Common myeloid progenitor, CD34-positive (primary cell): ENCODE measurements around the gene THBD. TPM values are rescaled to one million over a fixed set of nuclear protein-coding genes. Genes with fewer than 3 reads are reported as not detected.

Source experiments
- CTCF ChIA-PET: fragments of 350-600 bp; sonication (Branson Sonifier 250); formaldehyde crosslinking; loops from one replicate; lab custom pipeline; 2021; ENCODE audit warnings: antibody characterized with exemption; lab: Charles Lee
- POLR2A ChIA-PET: fragments of 350-600 bp; sonication (Branson Sonifier 250); formaldehyde crosslinking; loops from one replicate; lab custom pipeline; 2021; ENCODE audit warnings: antibody characterized with exemption; lab: Charles Lee
- DNase-seq, 3 donors: peaks; one replicate each; pipeline versions ENCODE4 v3.0.0 to v3.0.0-alpha.2; 2013
- H3K27ac ChIP-seq, 2 experiments: 1 replicate in 1 of 2; 2 replicates in 1 of 2; pipeline ENCODE4 v1.7.0; 2013; ENCODE audit warnings: inconsistent platforms in 2 of 2, low read length in 2 of 2, mild to moderate bottlenecking in 2 of 2, low read depth in 1 of 2, moderate library complexity in 1 of 2; ENCODE audit not compliant: severe bottlenecking in 2 of 2, insufficient read depth in 1 of 2, poor library complexity in 1 of 2
- H3K27me3 ChIP-seq, 5 experiments: replicated peaks in 2 of 5; 1 replicate in 3 of 5; 2 replicates in 2 of 5; pipeline versions ENCODE4 v1.6.1 to v1.7.0; 2013; ENCODE audit warnings: low read length in 4 of 5, mild to moderate bottlenecking in 2 of 5, moderate library complexity in 2 of 5, inconsistent platforms in 1 of 5; ENCODE audit not compliant: insufficient read depth in 5 of 5, control insufficient read depth in 4 of 5
- H3K36me3 ChIP-seq, 4 experiments: 1 replicate in 2 of 4; 2 replicates in 2 of 4; pipeline versions ENCODE4 v1.6.1 to v1.7.0; 2013; ENCODE audit warnings: low read length in 3 of 4, control low read depth in 1 of 4, mild to moderate bottlenecking in 1 of 4; ENCODE audit not compliant: control insufficient read depth in 4 of 4, insufficient read depth in 4 of 4
- H3K4me1 ChIP-seq, 4 experiments: 1 replicate in 3 of 4; 2 replicates in 1 of 4; pipeline versions ENCODE4 v1.6.1 to v1.7.1; 2013; ENCODE audit warnings: low read length in 3 of 4, mild to moderate bottlenecking in 3 of 4, control low read depth in 1 of 4, inconsistent platforms in 1 of 4, moderate library complexity in 1 of 4; ENCODE audit not compliant: control insufficient read depth in 4 of 4, insufficient read depth in 4 of 4; ENCODE audit errors: control extremely low read depth in 1 of 4
- H3K4me3 ChIP-seq, 7 experiments: 1 replicate in 4 of 7; 2 replicates in 3 of 7; pipeline versions ENCODE4 v1.5.1 to v1.7.0; 2013; ENCODE audit warnings: mild to moderate bottlenecking in 7 of 7, low read length in 6 of 7, moderate library complexity in 6 of 7, inconsistent platforms in 2 of 7, low read depth in 2 of 7, control low read depth in 1 of 7; ENCODE audit not compliant: insufficient read depth in 4 of 7, control insufficient read depth in 1 of 7; ENCODE audit errors: extremely low read depth in 1 of 7
- H3K9me3 ChIP-seq, 5 experiments: 1 replicate in 4 of 5; 2 replicates in 1 of 5; pipeline versions ENCODE4 v1.6.1 to v1.7.1; 2013; ENCODE audit warnings: low read length in 4 of 5, mild to moderate bottlenecking in 2 of 5, inconsistent platforms in 1 of 5, low read depth in 1 of 5, moderate library complexity in 1 of 5; ENCODE audit not compliant: control insufficient read depth in 4 of 5, insufficient read depth in 2 of 5; ENCODE audit errors: control extremely low read depth in 1 of 5
- WGBS: methylation state at CpG from one replicate; pipeline ENCODE4 v1.1.5; 2013; ENCODE audit not compliant: insufficient coverage; 5-methylcytosine and 5-hydroxymethylcytosine counted together
- polyA plus RNA-seq: library from polyadenylated mRNA; unstranded; fragments of 120-200 nt; gene quantifications from one replicate; pipeline ENCODE4 v1.2.1, GENCODE V29; 2013

Gene THBD
- 0.61 TPM for polyA plus RNA-seq

DNA sequence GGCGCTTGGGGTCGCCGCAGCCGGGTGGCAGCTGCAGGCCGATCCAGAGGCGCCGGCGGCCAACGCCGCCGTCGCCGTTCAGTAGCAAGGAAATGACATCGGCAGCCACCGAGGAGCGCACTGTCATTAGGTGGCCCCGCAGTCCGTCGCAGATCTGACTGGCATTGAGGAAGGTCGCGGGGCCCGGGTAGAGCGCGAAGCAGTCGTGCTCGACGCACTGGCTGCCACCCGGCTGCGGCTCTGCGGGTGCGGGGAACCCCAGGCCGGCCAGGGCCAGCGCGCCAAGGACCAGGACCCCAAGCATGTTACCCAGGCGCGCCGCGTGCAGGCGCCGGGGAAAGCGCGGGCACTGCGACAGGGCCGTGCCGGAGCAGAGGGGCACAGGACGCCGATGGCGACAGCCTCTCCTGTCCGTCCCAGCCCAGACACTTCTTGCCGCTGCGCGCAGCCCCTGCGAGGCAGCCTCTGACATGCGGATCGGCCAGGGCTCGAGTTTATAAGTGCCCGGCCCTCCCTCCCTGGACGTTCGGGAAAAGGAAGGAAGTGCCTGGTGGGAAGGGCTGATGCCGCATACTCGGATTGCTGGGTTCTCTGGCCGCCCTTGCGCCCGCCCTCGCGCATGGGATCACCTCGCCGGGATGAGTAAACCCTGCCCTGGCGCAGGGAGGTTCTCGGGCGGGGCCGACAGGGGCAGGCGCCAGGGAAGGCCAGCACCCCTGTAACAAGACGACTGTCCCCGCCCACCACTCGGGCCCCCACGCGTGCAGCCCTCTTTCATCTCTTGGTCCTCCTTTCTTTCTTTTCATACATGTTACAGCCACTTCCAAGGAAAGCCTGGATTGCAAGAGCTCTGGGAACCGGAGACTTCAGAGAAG is at the start of gene THBD:
Gene THBD, minus strand, starts transcription at position 472 of the 875 bp plus-strand sequence. Its CDS starts 168 bp downstream, at position 304.
- H3K27ac ChIP-seq: no peak within 1 kb of the TSS
- WGBS: under 1% methylated on average over 63 of the region's 79 CpGs
- peak within 1 kb of the TSS; percentile 17 to 74 (median 62) for H3K4me3 ChIP-seq
- ChIA-PET CTCF (interaction anchor here (0.9 to 4.1 kb wide), 15 partner anchors 13 to 360 kb away, joined by 3 to 40 read pairs (median 5); partner anchors contain the start of gene CD93), POLR2A (interaction anchor here (1.0 kb wide), 1 partner anchor 65 kb away, joined by 3 read pairs; no protein-coding TSS in a partner anchor)
- no peaks in the 10 kb centered on the region for H3K9me3 ChIP-seq
- peak in 2 of 3 donors; percentile 67 to 76 for DNase-seq
- H3K4me1 ChIP-seq: peaks cover 0 to 43% (median 40%) of the 10 kb centered on the region in 4 experiments
- no peaks in the 10 kb centered on the region for H3K36me3 ChIP-seq
- peaks cover 0 to 75% (median 16%) of the 10 kb centered on the region in 5 experiments for H3K27me3 ChIP-seq

DNA sequence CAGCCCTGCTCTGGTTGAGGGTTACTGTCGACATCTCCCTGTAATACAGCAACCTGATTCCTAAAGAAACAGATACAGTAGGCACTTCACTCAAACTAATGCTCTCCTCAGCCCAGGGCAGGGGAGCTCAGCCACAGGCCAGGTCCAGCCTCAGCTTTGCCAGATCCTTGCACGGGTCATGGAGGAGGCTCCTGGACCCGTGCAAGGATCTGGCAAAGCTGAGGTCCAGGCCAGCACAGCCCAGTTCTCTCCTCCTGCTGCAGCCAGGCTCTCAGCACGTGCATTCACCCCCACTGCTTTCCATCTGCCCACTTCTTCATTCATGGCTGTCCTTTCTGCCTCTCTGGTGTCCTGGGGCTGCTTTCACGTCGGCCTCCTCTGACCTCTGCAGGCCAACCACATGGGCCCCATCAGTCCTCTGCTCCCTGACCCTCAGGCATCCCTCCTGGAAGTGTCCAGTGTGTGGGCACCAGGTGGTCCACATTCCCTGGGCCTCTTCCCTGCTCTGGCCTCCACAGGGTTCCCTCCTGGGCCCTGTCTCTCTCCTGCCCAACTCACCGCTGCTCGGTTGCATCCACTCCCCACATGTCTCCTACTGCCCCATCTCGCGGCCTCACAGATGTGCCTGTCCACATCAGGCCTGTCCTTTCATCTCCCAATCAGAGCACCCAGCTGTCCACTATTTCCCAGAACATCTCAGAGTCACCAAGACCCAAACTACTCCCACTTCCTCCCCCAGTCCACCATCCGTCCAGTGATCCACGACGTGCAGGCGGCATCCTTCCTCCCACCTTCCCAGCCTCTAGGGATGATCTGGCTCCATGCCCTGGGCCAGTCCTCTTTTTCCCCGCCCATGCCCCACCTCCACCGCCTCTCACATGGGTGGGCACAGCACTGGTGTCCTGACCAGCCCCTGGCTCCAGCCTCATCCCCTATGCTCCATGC is 48.4 kb upstream of the THBD start:
- Histone ChIP-seq H3K4me3 (no peak overlapping the region), H3K9me3 (no peaks in the 10 kb centered on the region), H3K27ac (no peak overlapping the region), H3K36me3 (no peaks in the 10 kb centered on the region), H3K4me1 (peaks cover 0 to 13% (median 8%) of the 10 kb centered on the region in 4 experiments), H3K27me3 (peaks cover 0 to 4% (median 0%) of the 10 kb centered on the region in 5 experiments)
- ChIA-PET POLR2A (no interaction called here), CTCF (interaction anchor here (1.3 to 2.6 kb wide), 2 partner anchors 12 to 47 kb away, joined by 3 to 8 read pairs; no protein-coding TSS in a partner anchor)
- WGBS: 94% methylated on average over 14 of the region's 16 CpGs
- no peak for DNase-seq

GRCh38 chr20:23096986-23097520 is 47.6 kb upstream of the THBD start:
- Histone ChIP-seq H3K9me3 (no peaks in the 10 kb centered on the region), H3K27ac (no peak overlapping the region), H3K36me3 (no peaks in the 10 kb centered on the region), H3K4me1 (peaks cover 0 to 6% (median 4%) of the 10 kb centered on the region in 4 experiments), H3K27me3 (peaks cover 0 to 4% (median 0%) of the 10 kb centered on the region in 5 experiments), H3K4me3 (no peak overlapping the region)
- POLR2A ChIA-PET: interaction anchor here (0.8 kb wide), 1 partner anchor 187 kb away, joined by 4 read pairs; no protein-coding TSS in a partner anchor
- WGBS: 95% methylated on average over 10 of the region's 11 CpGs
- no peak for DNase-seq
- CTCF ChIA-PET: interaction anchor here (2.6 kb wide), 1 partner anchor 46 kb away, joined by 8 read pairs; no protein-coding TSS in a partner anchor

GRCh38 chr20:23096097-23096496 is 46.6 kb upstream of the THBD start:
- Histone ChIP-seq H3K4me3 (no peak overlapping the region), H3K4me1 (no peaks in the 10 kb centered on the region), H3K36me3 (no peaks in the 10 kb centered on the region), H3K27ac (no peak overlapping the region), H3K9me3 (no peaks in the 10 kb centered on the region), H3K27me3 (peaks cover 0 to 4% (median 0%) of the 10 kb centered on the region in 5 experiments)
- ChIA-PET CTCF (interaction anchor here (1.9 to 2.6 kb wide), 2 partner anchors 10 to 45 kb away, joined by 6 to 8 read pairs; no protein-coding TSS in a partner anchor), POLR2A (interaction anchor here (0.6 to 0.8 kb wide), 2 partner anchors 11 to 16 kb away, joined by 3 read pairs; no protein-coding TSS in a partner anchor)
- 93% methylated on average over 2 of the region's 3 CpGs for WGBS
- no peak for DNase-seq

DNA sequence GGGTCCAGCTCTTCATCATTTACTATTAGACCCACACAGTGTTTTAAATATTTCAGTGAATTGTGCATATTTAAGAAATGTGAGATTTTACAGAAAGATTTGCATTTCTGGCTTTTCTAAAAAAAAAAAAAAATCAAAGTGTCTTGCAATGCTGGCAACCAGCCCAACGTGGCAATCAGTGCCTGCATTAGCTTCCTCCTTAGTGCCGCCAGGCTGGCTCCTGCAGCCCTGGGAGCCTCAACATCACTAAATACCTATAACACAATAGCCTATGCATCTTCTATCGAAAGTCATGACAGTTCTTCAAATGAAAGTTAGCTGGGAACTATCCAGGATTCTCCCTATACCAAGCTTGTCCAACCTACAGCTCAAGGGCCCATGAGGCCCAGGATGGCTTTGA is 46.0 kb upstream of the THBD start:
- POLR2A ChIA-PET: interaction anchor here (0.6 to 0.7 kb wide), 2 partner anchors 15 to 22 kb away, joined by 3 read pairs; no protein-coding TSS in a partner anchor
- Histone ChIP-seq H3K9me3 (no peaks in the 10 kb centered on the region), H3K4me3 (no peak overlapping the region), H3K27me3 (peaks cover 0 to 4% (median 0%) of the 10 kb centered on the region in 5 experiments), H3K36me3 (no peaks in the 10 kb centered on the region), H3K27ac (no peak overlapping the region), H3K4me1 (no peaks in the 10 kb centered on the region)
- CTCF ChIA-PET: interaction anchor here (1.6 to 2.6 kb wide), 3 partner anchors 11 to 45 kb away, joined by 3 to 8 read pairs (median 6); no protein-coding TSS in a partner anchor
- 27% methylated on average over 3 of the region's 3 CpGs for WGBS
- DNase-seq: peak in 1 of 3 donors; percentile 41

- no peaks in the 10 kb centered on the region for H3K36me3 ChIP-seq
- no peak overlapping the region for H3K4me3 ChIP-seq
- no peaks in the 10 kb centered on the region for H3K4me1 ChIP-seq
- 100% methylated on average over 6 of the region's 8 CpGs for WGBS
- peaks cover 0 to 4% (median 0%) of the 10 kb centered on the region in 5 experiments for H3K27me3 ChIP-seq
- no peak for DNase-seq
- no peak overlapping the region for H3K27ac ChIP-seq
- ChIA-PET POLR2A (interaction anchor here (0.7 kb wide), 1 partner anchor 23 kb away, joined by 3 read pairs; no protein-coding TSS in a partner anchor), CTCF (interaction anchor here (1.6 to 2.6 kb wide), 3 partner anchors 11 to 44 kb away, joined by 3 to 8 read pairs (median 6); no protein-coding TSS in a partner anchor)
- no peaks in the 10 kb centered on the region for H3K9me3 ChIP-seq
These were observed 45.5 kb upstream of the THBD start for GRCh38 chr20:23094927-23095326.
